ENCODE data around the gene PIPOX.

DNA sequence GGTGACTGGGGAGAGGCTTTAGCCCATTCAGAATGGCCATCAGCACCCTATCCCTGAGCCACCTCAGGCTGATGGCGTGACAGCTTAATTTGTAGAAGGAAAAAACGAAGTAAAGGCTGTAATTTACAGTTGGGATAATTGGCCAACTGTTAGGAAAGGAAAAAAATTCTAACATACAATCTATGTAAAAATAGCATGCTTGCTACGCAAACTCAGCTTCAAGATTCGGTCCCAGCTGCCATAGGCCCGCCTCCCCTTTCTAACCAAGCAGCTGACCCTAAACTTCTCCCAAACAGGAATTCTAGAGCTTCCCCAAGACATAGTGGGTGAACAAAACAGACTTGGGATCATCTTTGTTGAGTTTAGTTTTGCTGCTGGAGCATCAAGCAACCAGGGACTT is 42.0 kb upstream of the PIPOX start:
- TF ChIP-seq CTCF (IDR thresholded peaks at IDR 0.05) (no peak), POLR2A (IDR thresholded peaks at IDR 0.05) (no peak)

Data from right lobe of liver (tissue), 4 donors.